ENCODE results near the gene UGDH.
"Not testable (repeated sequence)": the region's sequence is repeated elsewhere in the genome, so short reads cannot be mapped to it uniquely, and the experiment has no call there.

The UGDH gene

GRCh38 chr4:39514266-39514665 lies 13.0 kb downstream of the UGDH start:
- not testable (repeated sequence) for H3K4me3 ChIP-seq (ENCODE audit: low read length); H3K27me3 ChIP-seq (replicated peaks; ENCODE audit: control insufficient read depth, insufficient read depth, low read length); H3K4me1 ChIP-seq (ENCODE audit: control insufficient read depth, insufficient read depth, low read length); H3K9me3 ChIP-seq (ENCODE audit: control insufficient read depth, low read length); DNase-seq (ENCODE audit: low read depth); H3K9ac ChIP-seq (ENCODE audit: low read length)
- peaks cover 85% of the 10 kb centered on the region for H3K36me3 ChIP-seq (ENCODE audit: control insufficient read depth, insufficient read depth, low read length, severe bottlenecking)

GRCh38 chr4:39510348-39510929 lies 16.8 kb downstream of the UGDH start:
- DNase-seq (ENCODE audit: low read depth), result no peak
- peak overlapping the region; percentile 32 for H3K9ac ChIP-seq (ENCODE audit: low read length)
- peaks cover 89% of the 10 kb centered on the region for H3K36me3 ChIP-seq (ENCODE audit: control insufficient read depth, insufficient read depth, low read length, severe bottlenecking)
- no peaks in the 10 kb centered on the region for H3K9me3 ChIP-seq (ENCODE audit: control insufficient read depth, low read length)
- H3K4me3 ChIP-seq (ENCODE audit: low read length), result no peak overlapping the region
- peaks cover 25% of the 10 kb centered on the region for H3K4me1 ChIP-seq (ENCODE audit: control insufficient read depth, insufficient read depth, low read length)
- H3K27me3 ChIP-seq (replicated peaks; ENCODE audit: control insufficient read depth, insufficient read depth, low read length), result no peaks in the 10 kb centered on the region

GRCh38 chr4:39505581-39505980 lies 21.7 kb downstream of the UGDH start:
- DNase-seq (ENCODE audit: low read depth), result no peak
- Histone ChIP-seq H3K9ac (ENCODE audit: low read length) (peak overlapping the region; percentile 65), H3K36me3 (ENCODE audit: control insufficient read depth, insufficient read depth, low read length, severe bottlenecking) (peaks cover 87% of the 10 kb centered on the region), H3K4me3 (ENCODE audit: low read length) (no peak overlapping the region), H3K27me3 (replicated peaks; ENCODE audit: control insufficient read depth, insufficient read depth, low read length) (no peaks in the 10 kb centered on the region), H3K9me3 (ENCODE audit: control insufficient read depth, low read length) (no peaks in the 10 kb centered on the region), H3K4me1 (ENCODE audit: control insufficient read depth, insufficient read depth, low read length) (peaks cover 55% of the 10 kb centered on the region)

- Histone ChIP-seq H3K9me3 (ENCODE audit: control insufficient read depth, low read length) (no peaks in the 10 kb centered on the region), H3K27me3 (replicated peaks; ENCODE audit: control insufficient read depth, insufficient read depth, low read length) (no peaks in the 10 kb centered on the region), H3K4me3 (ENCODE audit: low read length) (no peak overlapping the region), H3K4me1 (ENCODE audit: control insufficient read depth, insufficient read depth, low read length) (peaks cover 53% of the 10 kb centered on the region), H3K9ac (ENCODE audit: low read length) (peak overlapping the region; percentile 11), H3K36me3 (ENCODE audit: control insufficient read depth, insufficient read depth, low read length, severe bottlenecking) (peaks cover 87% of the 10 kb centered on the region)
- DNase-seq (ENCODE audit: low read depth), result no peak
Measured at GRCh38 chr4:39504538-39504937, 22.7 kb downstream of the UGDH start.

- Histone ChIP-seq H3K4me3 (ENCODE audit: low read length) (peak overlapping the region; percentile 36), H3K4me1 (ENCODE audit: control insufficient read depth, insufficient read depth, low read length) (peaks cover 61% of the 10 kb centered on the region), H3K9ac (ENCODE audit: low read length) (peak overlapping the region; percentile 88), H3K36me3 (ENCODE audit: control insufficient read depth, insufficient read depth, low read length, severe bottlenecking) (peaks cover 84% of the 10 kb centered on the region)
- H3K27me3 ChIP-seq (replicated peaks; ENCODE audit: control insufficient read depth, insufficient read depth, low read length); H3K9me3 ChIP-seq (ENCODE audit: control insufficient read depth, low read length): not testable (repeated sequence)
- peak; percentile 31 for DNase-seq (ENCODE audit: low read depth)
Measured at GRCh38 chr4:39502664-39503035, 24.6 kb downstream of the UGDH start.

GRCh38 chr4:39502019-39502663 lies 25.1 kb downstream of the UGDH start:
- H3K27me3 ChIP-seq (replicated peaks; ENCODE audit: control insufficient read depth, insufficient read depth, low read length), result no peaks in the 10 kb centered on the region
- H3K4me3 ChIP-seq (ENCODE audit: low read length), result peak overlapping the region; percentile 58
- H3K36me3 ChIP-seq (ENCODE audit: control insufficient read depth, insufficient read depth, low read length, severe bottlenecking), result peaks cover 79% of the 10 kb centered on the region
- H3K9me3 ChIP-seq (ENCODE audit: control insufficient read depth, low read length), result no peaks in the 10 kb centered on the region
- DNase-seq (ENCODE audit: low read depth), result peak; percentile 85
- peaks cover 59% of the 10 kb centered on the region for H3K4me1 ChIP-seq (ENCODE audit: control insufficient read depth, insufficient read depth, low read length)
- H3K9ac ChIP-seq (ENCODE audit: low read length), result peak overlapping the region; percentile 88

- DNase-seq (ENCODE audit: low read depth), result no peak
- Histone ChIP-seq H3K27me3 (replicated peaks; ENCODE audit: control insufficient read depth, insufficient read depth, low read length) (no peaks in the 10 kb centered on the region), H3K4me3 (ENCODE audit: low read length) (no peak overlapping the region), H3K4me1 (ENCODE audit: control insufficient read depth, insufficient read depth, low read length) (peaks cover 57% of the 10 kb centered on the region), H3K9me3 (ENCODE audit: control insufficient read depth, low read length) (no peaks in the 10 kb centered on the region), H3K9ac (ENCODE audit: low read length) (peak overlapping the region; percentile 30), H3K36me3 (ENCODE audit: control insufficient read depth, insufficient read depth, low read length, severe bottlenecking) (peaks cover 44% of the 10 kb centered on the region)
Measured at GRCh38 chr4:39498727-39499020, 28.6 kb downstream of the UGDH start.

GRCh38 chr4:39497909-39498726 lies 29.1 kb downstream of the UGDH start:
- H3K36me3 ChIP-seq (ENCODE audit: control insufficient read depth, insufficient read depth, low read length, severe bottlenecking), result peaks cover 39% of the 10 kb centered on the region
- no peaks in the 10 kb centered on the region for H3K9me3 ChIP-seq (ENCODE audit: control insufficient read depth, low read length)
- no peaks in the 10 kb centered on the region for H3K27me3 ChIP-seq (replicated peaks; ENCODE audit: control insufficient read depth, insufficient read depth, low read length)
- no peak overlapping the region for H3K4me3 ChIP-seq (ENCODE audit: low read length)
- H3K9ac ChIP-seq (ENCODE audit: low read length), result peak overlapping the region; percentile 30
- DNase-seq (ENCODE audit: low read depth), result peak; percentile 42
- H3K4me1 ChIP-seq (ENCODE audit: control insufficient read depth, insufficient read depth, low read length), result peaks cover 52% of the 10 kb centered on the region

- peaks cover 38% of the 10 kb centered on the region for H3K4me1 ChIP-seq (ENCODE audit: control insufficient read depth, insufficient read depth, low read length)
- no peaks in the 10 kb centered on the region for H3K27me3 ChIP-seq (replicated peaks; ENCODE audit: control insufficient read depth, insufficient read depth, low read length)
- peak overlapping the region; percentile 26 for H3K9ac ChIP-seq (ENCODE audit: low read length)
- no peak overlapping the region for H3K4me3 ChIP-seq (ENCODE audit: low read length)
- peaks cover 27% of the 10 kb centered on the region for H3K36me3 ChIP-seq (ENCODE audit: control insufficient read depth, insufficient read depth, low read length, severe bottlenecking)
- peak; percentile 15 for DNase-seq (ENCODE audit: low read depth)
- H3K9me3 ChIP-seq (ENCODE audit: control insufficient read depth, low read length), result no peaks in the 10 kb centered on the region
Measured at GRCh38 chr4:39495446-39496213, 31.6 kb downstream of the UGDH start.

- Histone ChIP-seq H3K9ac (ENCODE audit: low read length) (no peak overlapping the region), H3K4me1 (ENCODE audit: control insufficient read depth, insufficient read depth, low read length) (peaks cover 38% of the 10 kb centered on the region), H3K36me3 (ENCODE audit: control insufficient read depth, insufficient read depth, low read length, severe bottlenecking) (peaks cover 14% of the 10 kb centered on the region), H3K9me3 (ENCODE audit: control insufficient read depth, low read length) (no peaks in the 10 kb centered on the region), H3K4me3 (ENCODE audit: low read length) (no peak overlapping the region), H3K27me3 (replicated peaks; ENCODE audit: control insufficient read depth, insufficient read depth, low read length) (no peaks in the 10 kb centered on the region)
- no peak for DNase-seq (ENCODE audit: low read depth)
Measured at GRCh38 chr4:39494354-39494753, 32.9 kb downstream of the UGDH start.

- no peak for DNase-seq (ENCODE audit: low read depth)
- Histone ChIP-seq H3K4me1 (ENCODE audit: control insufficient read depth, insufficient read depth, low read length) (peaks cover 16% of the 10 kb centered on the region), H3K9me3 (ENCODE audit: control insufficient read depth, low read length) (no peaks in the 10 kb centered on the region), H3K27me3 (replicated peaks; ENCODE audit: control insufficient read depth, insufficient read depth, low read length) (no peaks in the 10 kb centered on the region), H3K36me3 (ENCODE audit: control insufficient read depth, insufficient read depth, low read length, severe bottlenecking) (no peaks in the 10 kb centered on the region), H3K9ac (ENCODE audit: low read length) (no peak overlapping the region), H3K4me3 (ENCODE audit: low read length) (no peak overlapping the region)
Measured at GRCh38 chr4:39490322-39490721, 36.9 kb downstream of the UGDH start.

All from adipocyte (in vitro differentiated cells).